K562 (cell line): ENCODE measurements around the gene KRTAP5-4. TPM values are rescaled to one million over a fixed set of nuclear protein-coding genes. Genes with fewer than 3 reads are reported as not detected.
"Not testable (repeated sequence)": the region's sequence is repeated elsewhere in the genome, so short reads cannot be mapped to it uniquely, and the experiment has no call there.

Experiments
- ATAC-seq: fragments of 200-7000 bp; cut with Tn5 transposase; 3 replicates; pipeline ENCODE4 v1.9.1; 2020; ENCODE audit warnings: moderate library complexity
- BruUV-seq: library from RNA; stranded (reverse); fragments of 400-500 nt; replicated peaks from 2 replicates; lab custom pipeline; 2021; lab: Mats Ljungman, UMichigan
- CTCF ChIA-PET: fragments of 300-600 bp; formaldehyde crosslinking; extraction: SDS; loops from one replicate; lab custom pipeline; 2021; ENCODE audit warnings: low intra/inter-chr PET ratio; lab: Yijun Ruan, JAX
- POLR2A ChIA-PET: fragments of 300-600, 350-650 bp; sonication (Branson Sonifier 250); formaldehyde crosslinking; extraction: SDS; loops from one replicate; lab custom pipeline; 2021; ENCODE audit warnings: antibody characterized with exemption, inconsistent platforms; lab: Yijun Ruan, JAX
- DNase-seq, 4 experiments: peaks; one replicate each; pipeline versions ENCODE4 v3.0.0 to v3.0.0-alpha.2; 2011 to 2018; ENCODE audit warnings: low spot score in 3 of 4, mixed read lengths in 3 of 4; ENCODE audit errors: extremely low read depth in 1 of 4
- FAIRE-seq: peaks from 2 replicates; lab custom pipeline; 2011; peaks lifted over from hg19 to GRCh38; lab: Jason Lieb, UNC
- H2AFZ ChIP-seq: 2 replicates; pipeline ENCODE4 v1.6.0; 2011; ENCODE audit warnings: low read depth, low read length, control low read depth, inconsistent platforms
- H3K27ac ChIP-seq: fragments of 200-600 bp; 3 replicates; pipeline ENCODE4 v1.8.0; 2011; ENCODE audit warnings: low read depth, mild to moderate bottlenecking, control low read depth, inconsistent platforms, low read length, moderate library complexity, mixed read lengths; ENCODE audit errors: extremely low read depth
- H3K27me3 ChIP-seq, 2 experiments: fragments of 300-600 bp in 1 of 2; 2 replicates in 1 of 2; 3 replicates in 1 of 2; pipeline versions ENCODE4 v1.6.0 to v1.8.0; 2011; ENCODE audit warnings: inconsistent platforms in 2 of 2, low read length in 2 of 2, mild to moderate bottlenecking in 1 of 2, mixed read lengths in 1 of 2, moderate library complexity in 1 of 2; ENCODE audit not compliant: control insufficient read depth in 2 of 2, insufficient read depth in 2 of 2
- H3K36me3 ChIP-seq: fragments of 300-600 bp; 3 replicates; pipeline ENCODE4 v1.8.0; 2011; ENCODE audit warnings: mild to moderate bottlenecking, low read length, inconsistent platforms; ENCODE audit not compliant: control insufficient read depth, insufficient read depth
- H3K4me1 ChIP-seq, 2 experiments: fragments of 200-600 bp in 1 of 2; replicated peaks in 1 of 2; 2 replicates in 1 of 2; 3 replicates in 1 of 2; pipeline versions ENCODE4 v1.5.1 to v1.8.0; 2011; ENCODE audit warnings: inconsistent platforms in 2 of 2, low read length in 2 of 2, mild to moderate bottlenecking in 1 of 2, mixed read lengths in 1 of 2, moderate library complexity in 1 of 2; ENCODE audit not compliant: control insufficient read depth in 2 of 2, insufficient read depth in 2 of 2
- H3K4me2 ChIP-seq: 2 replicates; pipeline ENCODE4 v1.6.1; 2011; ENCODE audit warnings: low read length, control low read depth, inconsistent platforms, mixed read lengths; ENCODE audit not compliant: insufficient read depth
- H3K4me3 ChIP-seq: fragments of 200-600 bp; sonication (generic), shearing (Covaris generic); 2 replicates; pipeline ENCODE4 v1.5.1; 2016; ENCODE audit warnings: control low read depth, inconsistent platforms
- H3K79me2 ChIP-seq: fragments of 200-600 bp; 3 replicates; pipeline ENCODE4 v1.8.0; 2011; ENCODE audit warnings: low read length, inconsistent platforms; ENCODE audit not compliant: control insufficient read depth, insufficient read depth
- H3K9ac ChIP-seq, 2 experiments: 2 replicates each; pipeline versions ENCODE4 v1.6.0 to v1.6.1; 2011; ENCODE audit warnings: low read depth in 2 of 2, low read length in 2 of 2, control low read depth in 1 of 2, inconsistent platforms in 1 of 2, mild to moderate bottlenecking in 1 of 2, mixed read lengths in 1 of 2; ENCODE audit not compliant: insufficient read depth in 1 of 2
- H3K9me1 ChIP-seq: one replicate; pipeline ENCODE4 v1.6.0; 2011; ENCODE audit warnings: inconsistent platforms, mild to moderate bottlenecking, low read length, moderate library complexity; ENCODE audit not compliant: control insufficient read depth, insufficient read depth
- H3K9me3 ChIP-seq: replicated peaks from 2 replicates; pipeline ENCODE4 v1.5.1; 2011; ENCODE audit warnings: low read depth, low read length, inconsistent platforms; ENCODE audit not compliant: control insufficient read depth, insufficient read depth
- H4K20me1 ChIP-seq: replicated peaks from 2 replicates; pipeline ENCODE4 v1.6.1; 2011; ENCODE audit warnings: low read length, inconsistent platforms, mixed read lengths; ENCODE audit not compliant: control insufficient read depth, insufficient read depth
- FOXP1 ChIP-seq: sonication (generic); formaldehyde crosslinking; IDR thresholded peaks from 2 replicates; pipeline ENCODE4 v1.8.0; 2022; ENCODE audit warnings: mild to moderate bottlenecking, missing genetic modification reagents
- MECOM ChIP-seq: fragments of 250-450 bp; sonication (Bioruptor Pico); IDR thresholded peaks from 2 replicates; pipeline ENCODE4 v1.8.0; 2022; ENCODE audit warnings: inconsistent platforms
- ZNF165 ChIP-seq: fragments of 250-450 bp; sonication (Bioruptor Pico); IDR thresholded peaks from 2 replicates; pipeline ENCODE4 v1.4.0; 2020; ENCODE audit warnings: borderline replicate concordance
- ZNF609 ChIP-seq: sonication (generic); formaldehyde crosslinking; IDR thresholded peaks from 2 replicates; pipeline ENCODE4 v1.8.1; 2023; ENCODE audit warnings: missing genetic modification reagents, mild to moderate bottlenecking, borderline replicate concordance
- WGBS: fragments of 100-300 bp; shearing (Covaris generic); methylation state at CpG from one replicate; pipeline ENCODE4 v1.1.6; 2016; ENCODE audit warnings: low coverage, mixed read lengths; ENCODE audit not compliant: insufficient coverage; ENCODE audit errors: missing lambda C conversion rate; 5-methylcytosine and 5-hydroxymethylcytosine counted together
- in situ Hi-C: fragments of 300-500 bp; cut with MboI; formaldehyde crosslinking; loops from 4 replicates; pipeline ENCODE4 v1.15.0; 2018; ENCODE audit warnings: inconsistent platforms, mixed read lengths
- intact Hi-C: fragments of 100-400 bp; cut with micrococcal nuclease; formaldehyde crosslinking; loops from 2 replicates; pipeline ENCODE4 v1.14.2; 2022
- polyA plus RNA-seq, 8 experiments: library from polyadenylated mRNA; depleted of rRNA in 4 of 8; stranded (reverse) in 5 of 8; unstranded in 3 of 8; fragments of >200 nt; fragmentation: Nextera tagmentation in 2 of 8; fragmentation: Illumina TruSeq in 1 of 8; extraction: Ambion mirVana in 2 of 8; extraction: Trizol in 1 of 8; gene quantifications; 2 replicates each; pipeline versions ENCODE4 v1.2.1 to v1.2.3, GENCODE V29; 2011 to 2014; ENCODE audit warnings: inconsistent platforms in 1 of 8, missing spikeins in 1 of 8
- total RNA-seq, 7 experiments: library from RNA; depleted of rRNA in 6 of 7; stranded (reverse); fragments of >200 nt in 6 of 7; fragmentation: Illumina TruSeq in 2 of 7; extraction: Trizol in 2 of 7; gene quantifications; 2 replicates each; pipeline versions ENCODE4 v1.2.1 to v1.2.3, GENCODE V29; 2011 to 2021; ENCODE audit warnings: low replicate concordance in 1 of 7

Gene KRTAP5-4
- total and polyA plus RNA-seq, 9 of the 15 experiments (the other 6 are each of a cell fraction or from before 2014, with no cell fraction given), result not detected

- TF ChIP-seq ZNF609 (CRISPR knock-in tag), result no peak
- no peak for TF ChIP-seq ZNF165 (CRISPR knock-in tag)
- no peak for TF ChIP-seq FOXP1 (CRISPR knock-in tag)
- no peak for TF ChIP-seq MECOM (CRISPR knock-in tag)
Observed at GRCh38 chr11:1576825-1577224, 45.1 kb downstream of the KRTAP5-4 start (continued).

DNA sequence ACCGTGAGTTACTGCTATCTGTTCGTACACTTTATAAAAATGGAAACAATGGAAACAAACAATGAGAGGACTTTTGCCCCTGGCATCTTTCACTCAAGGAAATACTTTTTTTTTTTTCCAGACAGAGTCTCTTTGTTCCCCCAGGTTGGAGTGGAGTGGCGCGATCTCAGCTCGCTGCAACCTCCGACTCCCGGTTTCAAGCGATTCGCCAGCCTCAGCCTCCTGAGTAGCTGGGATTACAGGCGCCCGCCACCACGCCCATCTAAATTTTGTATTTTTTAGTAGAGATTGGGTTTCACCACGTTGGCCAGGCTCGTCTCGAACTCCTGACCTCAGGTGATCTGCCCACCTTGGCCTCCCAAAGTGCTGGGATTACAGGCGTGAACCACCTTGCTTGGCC is 46.2 kb downstream of the KRTAP5-4 start:
- H2AFZ ChIP-seq, H3K9me1 ChIP-seq, H3K9ac ChIP-seq, H3K4me3 ChIP-seq, H4K20me1 ChIP-seq, H3K36me3 ChIP-seq, H3K4me2 ChIP-seq, ATAC-seq, in situ Hi-C loops, POLR2A ChIA-PET, FAIRE-seq, H3K27ac ChIP-seq, H3K9me3 ChIP-seq, DNase-seq, BruUV-seq, H3K79me2 ChIP-seq: not testable (repeated sequence)
- Histone ChIP-seq H3K4me1 (peaks cover 0 to 36% of the 10 kb centered on the region in 2 experiments; a peak in 3 of 5 replicates), H3K27me3 (peaks cover 0 to 20% of the 10 kb centered on the region in 2 experiments; a peak in 3 of 5 replicates)
- 6% methylated on average over 14 of the region's 16 CpGs for WGBS
- intact Hi-C loops, result loop anchor here (2.0 to 10.0 kb wide), 4 partner anchors 29 to 461 kb away; no protein-coding TSS in a partner anchor
- CTCF ChIA-PET, result interaction anchor here (1.2 kb wide), 1 partner anchor 122 kb away, joined by 8 read pairs; no protein-coding TSS in a partner anchor
